Naive B cell (primary cell): Measurements from ENCODE around the gene HSD11B2. TPM values are rescaled to one million over a fixed set of nuclear protein-coding genes. Genes with fewer than 3 reads are reported as not detected.

ENCODE experiments used
- ATAC-seq, 2 donors: fragments of 150-1000 bp; cut with Tn5 transposase; 2 replicates each; pipeline ENCODE4 v1.10.0; 2021; ENCODE audit warnings: low read depth in 2 of 2, mild to moderate bottlenecking in 2 of 2, moderate library complexity in 2 of 2
- DNase-seq: peaks from one replicate; pipeline ENCODE4 v3.0.0; 2022
- H3K27ac Mint-ChIP-seq, 6 donors: one replicate each; pipeline ENCODE4 v1.8.0; 2020 to 2022; ENCODE audit warnings: mild to moderate bottlenecking in 6 of 6, mixed read lengths in 6 of 6, moderate library complexity in 5 of 6, inconsistent platforms in 2 of 6
- H3K27me3 Mint-ChIP-seq, 3 donors: one replicate each; pipeline ENCODE4 v1.8.0; 2021 to 2022; ENCODE audit warnings: mixed read lengths in 3 of 3, mild to moderate bottlenecking in 1 of 3
- H3K36me3 Mint-ChIP-seq, 2 donors: one replicate each; pipeline ENCODE4 v1.8.0; 2020 to 2022; ENCODE audit warnings: mixed read lengths in 2 of 2, inconsistent platforms in 1 of 2, mild to moderate bottlenecking in 1 of 2
- H3K4me1 Mint-ChIP-seq, 3 donors: one replicate each; pipeline ENCODE4 v1.8.0; 2020 to 2022; ENCODE audit warnings: mixed read lengths in 3 of 3, inconsistent platforms in 1 of 3, mild to moderate bottlenecking in 1 of 3, moderate library complexity in 1 of 3
- H3K4me3 Mint-ChIP-seq, 8 donors: one replicate each; pipeline ENCODE4 v1.8.0; 2020 to 2022; ENCODE audit warnings: mild to moderate bottlenecking in 8 of 8, mixed read lengths in 8 of 8, moderate library complexity in 8 of 8, inconsistent platforms in 2 of 8
- H3K9me3 Mint-ChIP-seq, 7 donors: one replicate each; pipeline ENCODE4 v1.8.0; 2020 to 2022; ENCODE audit warnings: mixed read lengths in 7 of 7, mild to moderate bottlenecking in 5 of 7, inconsistent platforms in 2 of 7, moderate library complexity in 1 of 7
- polyA plus RNA-seq, 6 donors: library from polyadenylated mRNA; unstranded; fragments of 300-500 nt; fragmentation: Illumina TruSeq; gene quantifications; one replicate each; pipeline ENCODE4 v1.2.3, GENCODE V29; 2021; ENCODE audit warnings: low read depth in 6 of 6

Gene HSD11B2
- polyA plus RNA-seq, 6 donors from 2014 or later: not detected

GRCh38 chr16:67477960-67478554, 47.1 kb downstream of the HSD11B2 start:
- H3K27me3 Mint-ChIP-seq: no peaks in the 10 kb centered on the region
- peak overlapping the region in 7 of 8 donors; percentile 47 to 98 (median 83) for H3K4me3 Mint-ChIP-seq
- H3K4me1 Mint-ChIP-seq: peaks cover 43 to 90% (median 59%) of the 10 kb centered on the region in 3 donors
- DNase-seq (no peak), ATAC-seq (no peak)
- peaks cover 6 to 13% of the 10 kb centered on the region in 2 donors for H3K36me3 Mint-ChIP-seq
- no peaks in the 10 kb centered on the region for H3K9me3 Mint-ChIP-seq
- peak overlapping the region; percentile 15 to 99 (median 59) for H3K27ac Mint-ChIP-seq

GRCh38 chr16:67480833-67481560, 50.1 kb downstream of the HSD11B2 start, which contains the start of gene ATP6V0D1:
Gene ATP6V0D1 (minus strand): TSS chr16:67481157. CDS start chr16:67481086, 71 bp downstream.
- ATAC-seq: peak; percentile 82 to 83
- DNase-seq: peak; percentile 100
- Mint-ChIP-seq H3K27ac (peak within 1 kb of the TSS; percentile 99 to 100 (median 100)), H3K27me3 (no peaks in the 10 kb centered on the region), H3K4me1 (peaks cover 40 to 84% (median 58%) of the 10 kb centered on the region in 3 donors), H3K36me3 (peaks cover 0 to 7% of the 10 kb centered on the region in 2 donors), H3K9me3 (no peaks in the 10 kb centered on the region), H3K4me3 (peak within 1 kb of the TSS; percentile 97 to 100 (median 100))

- ATAC-seq (no peak), DNase-seq (no peak)
- H3K9me3 Mint-ChIP-seq: no peaks in the 10 kb centered on the region
- peaks cover 41 to 81% (median 61%) of the 10 kb centered on the region in 3 donors for H3K4me1 Mint-ChIP-seq
- peaks cover 0 to 7% of the 10 kb centered on the region in 2 donors for H3K36me3 Mint-ChIP-seq
- no peaks in the 10 kb centered on the region for H3K27me3 Mint-ChIP-seq
- peak overlapping the region; percentile 99 to 100 (median 100) for H3K27ac Mint-ChIP-seq
- H3K4me3 Mint-ChIP-seq: peak overlapping the region; percentile 97 to 100 (median 100)
Measured at GRCh38 chr16:67481561-67482232, 50.8 kb downstream of the HSD11B2 start.

GRCh38 chr16:67482233-67482924, 51.5 kb downstream of the HSD11B2 start:
- peaks cover 46 to 81% (median 63%) of the 10 kb centered on the region in 3 donors for H3K4me1 Mint-ChIP-seq
- H3K27ac Mint-ChIP-seq: peak overlapping the region; percentile 85 to 100 (median 100)
- peaks cover 0 to 7% of the 10 kb centered on the region in 2 donors for H3K36me3 Mint-ChIP-seq
- DNase-seq (no peak), ATAC-seq (no peak)
- H3K27me3 Mint-ChIP-seq: no peaks in the 10 kb centered on the region
- H3K9me3 Mint-ChIP-seq: no peaks in the 10 kb centered on the region
- H3K4me3 Mint-ChIP-seq: peak overlapping the region; percentile 97 to 100 (median 100)

- H3K4me3 Mint-ChIP-seq: peak within 1 kb of the TSS; percentile 97 to 100 (median 100)
- DNase-seq: no peak
- H3K27me3 Mint-ChIP-seq: no peaks in the 10 kb centered on the region
- no peak for ATAC-seq
- no peaks in the 10 kb centered on the region for H3K9me3 Mint-ChIP-seq
- peaks cover 45 to 81% (median 61%) of the 10 kb centered on the region in 3 donors for H3K4me1 Mint-ChIP-seq
- peak within 1 kb of the TSS; percentile 27 to 100 (median 86) for H3K27ac Mint-ChIP-seq
- peaks cover 0 to 7% of the 10 kb centered on the region in 2 donors for H3K36me3 Mint-ChIP-seq
Measured at GRCh38 chr16:67483150-67483549, 52.2 kb downstream of the HSD11B2 start, which contains the start of gene AGRP. Gene AGRP (minus strand): TSS chr16:67483547. CDS start chr16:67483398, 149 bp downstream.

- Mint-ChIP-seq H3K27me3 (no peaks in the 10 kb centered on the region), H3K36me3 (peaks cover 0 to 7% of the 10 kb centered on the region in 2 donors), H3K4me1 (peaks cover 42 to 82% (median 61%) of the 10 kb centered on the region in 3 donors), H3K27ac (peak overlapping the region in 4 of 6 donors; percentile 26 to 86 (median 44)), H3K4me3 (peak overlapping the region in 7 of 8 donors; percentile 37 to 100 (median 62)), H3K9me3 (no peaks in the 10 kb centered on the region)
- ATAC-seq (no peak), DNase-seq (no peak)
Measured at GRCh38 chr16:67483731-67484525, 53.0 kb downstream of the HSD11B2 start.

- H3K9me3 Mint-ChIP-seq: no peaks in the 10 kb centered on the region
- no peak for DNase-seq
- ATAC-seq: no peak
- no peaks in the 10 kb centered on the region for H3K27me3 Mint-ChIP-seq
- H3K4me3 Mint-ChIP-seq: peak overlapping the region in 4 of 8 donors; percentile 20 to 75 (median 52)
- H3K4me1 Mint-ChIP-seq: peaks cover 64 to 89% (median 77%) of the 10 kb centered on the region in 3 donors
- H3K27ac Mint-ChIP-seq: peak overlapping the region in 4 of 6 donors; percentile 12 to 97 (median 78)
- peaks cover 0 to 7% of the 10 kb centered on the region in 2 donors for H3K36me3 Mint-ChIP-seq
Measured at GRCh38 chr16:67486805-67487204, 55.9 kb downstream of the HSD11B2 start.

Other genes with a start within 250 kb of the HSD11B2 start
- gene MATCAP1, start 247.2 kb upstream of the HSD11B2 start, polyA plus RNA-seq: under 1 TPM in 4 of 6 donors, not detected in 2; 0.33 to 0.40 (median 0.40) TPM
- under 1 TPM in 3 of 6 donors, not detected in 3; 0.12 to 0.19 (median 0.15) TPM for gene EXOC3L1, start 241.0 kb upstream of the HSD11B2 start, polyA plus RNA-seq
- gene E2F4, start 239.0 kb upstream of the HSD11B2 start, polyA plus RNA-seq: 10 to 100 TPM; 54.0 to 75.9 (median 61.7) TPM
- gene ELMO3, start 232.0 kb upstream of the HSD11B2 start, polyA plus RNA-seq: under 1 TPM in 5 of 6 donors, not detected in 1; 0.14 to 0.48 (median 0.39) TPM
- gene TMEM208, start 204.0 kb upstream of the HSD11B2 start, polyA plus RNA-seq: 10 to 100 TPM; 44.9 to 66.7 (median 55.0) TPM
- 1 to 10 TPM; 1.4 to 4.8 (median 2.3) TPM for gene FHOD1, start 183.6 kb upstream of the HSD11B2 start, polyA plus RNA-seq
- gene SLC9A5, start 182.1 kb upstream of the HSD11B2 start, polyA plus RNA-seq: under 1 TPM in 4 of 6 donors, not detected in 2; 0.08 to 0.14 (median 0.10) TPM
- gene PLEKHG4, start 151.6 kb upstream of the HSD11B2 start, polyA plus RNA-seq: 1 to 10 TPM in 1 of 6 donors, under 1 TPM in 4, not detected in 1; 0.13 to 6.0 (median 0.62) TPM
- under 1 TPM in 1 of 6 donors, not detected in 5; 0.26 TPM for gene KCTD19, start 104.4 kb upstream of the HSD11B2 start, polyA plus RNA-seq
- under 1 TPM in 1 of 6 donors, not detected in 5; 0.48 TPM for gene LRRC36, start 104.3 kb upstream of the HSD11B2 start, polyA plus RNA-seq
- gene TPPP3, start 37.6 kb upstream of the HSD11B2 start, polyA plus RNA-seq: not detected
- gene ZDHHC1, start 14.6 kb upstream of the HSD11B2 start, polyA plus RNA-seq: under 1 TPM in 3 of 6 donors, not detected in 3; 0.17 to 0.23 (median 0.21) TPM
- 100 to 1,000 TPM; 136 to 255 (median 157) TPM for gene ATP6V0D1, start 50.0 kb downstream of the HSD11B2 start, polyA plus RNA-seq
- gene AGRP, start 52.4 kb downstream of the HSD11B2 start, polyA plus RNA-seq: not detected
- 10 to 100 TPM in 5 of 6 donors, 1 to 10 TPM in 1; 3.4 to 34.5 (median 16.5) TPM for gene RIPOR1, start 97.7 kb downstream of the HSD11B2 start, polyA plus RNA-seq
- gene CTCF, start 131.4 kb downstream of the HSD11B2 start, polyA plus RNA-seq: 10 to 100 TPM; 40.2 to 93.3 (median 67.8) TPM
- gene CARMIL2, start 214.0 kb downstream of the HSD11B2 start, polyA plus RNA-seq: 10 to 100 TPM in 4 of 6 donors, 1 to 10 TPM in 2; 9.4 to 23.2 (median 14.1) TPM
- 10 to 100 TPM; 31.3 to 52.8 (median 35.5) TPM for gene ACD, start 229.1 kb downstream of the HSD11B2 start, polyA plus RNA-seq
- 10 to 100 TPM; 12.0 to 23.7 (median 16.1) TPM for gene PARD6A, start 229.8 kb downstream of the HSD11B2 start, polyA plus RNA-seq
- gene ENKD1, start 235.6 kb downstream of the HSD11B2 start, polyA plus RNA-seq: 1 to 10 TPM in 5 of 6 donors, not detected in 1; 1.2 to 2.6 (median 2.2) TPM
- gene C16orf86, start 235.7 kb downstream of the HSD11B2 start, polyA plus RNA-seq: 10 to 100 TPM; 10.3 to 12.5 (median 11.1) TPM